Keratinocyte (primary cell): ENCODE results near the gene GFPT2. TPM values are rescaled to one million over a fixed set of nuclear protein-coding genes. Genes with fewer than 3 reads are reported as not detected.

Experiments used
- DNase-seq: peaks from one replicate; pipeline ENCODE4 v3.0.0-alpha.2; 2011; ENCODE audit warnings: low read depth, missing footprints, low spot score
- FAIRE-seq: peaks from 2 replicates; lab custom pipeline; 2011; peaks lifted over from hg19 to GRCh38; lab: Jason Lieb, UNC
- H2AFZ ChIP-seq: 2 replicates; pipeline ENCODE4 v1.6.0; 2012; ENCODE audit warnings: low read length, control low read depth, inconsistent platforms; ENCODE audit not compliant: control insufficient read depth
- H3K27ac ChIP-seq: 2 replicates; pipeline ENCODE4 v1.5.1; 2011; ENCODE audit warnings: low read length; ENCODE audit not compliant: control insufficient read depth, insufficient read depth
- H3K27me3 ChIP-seq: 3 replicates; pipeline ENCODE4 v1.6.0; 2011; ENCODE audit warnings: low read length; ENCODE audit not compliant: control insufficient read depth, insufficient read depth; ENCODE audit errors: extremely low read depth
- H3K36me3 ChIP-seq, 2 experiments: 2 replicates in 1 of 2; 3 replicates in 1 of 2; pipeline ENCODE4 v1.5.1; 2011; ENCODE audit warnings: low read length in 2 of 2, mild to moderate bottlenecking in 1 of 2; ENCODE audit not compliant: control insufficient read depth in 2 of 2, insufficient read depth in 2 of 2; ENCODE audit errors: extremely low read depth in 1 of 2
- H3K4me1 ChIP-seq: 3 replicates; pipeline ENCODE4 v1.5.1; 2011; ENCODE audit warnings: low read length; ENCODE audit not compliant: control insufficient read depth, insufficient read depth; ENCODE audit errors: extremely low read depth
- H3K4me2 ChIP-seq: 3 replicates; pipeline ENCODE4 v1.6.0; 2011; ENCODE audit warnings: low read depth, low read length; ENCODE audit not compliant: control insufficient read depth, insufficient read depth; ENCODE audit errors: extremely low read depth
- H3K4me3 ChIP-seq, 3 experiments: fragments of 200-600 bp in 1 of 3; sonication (generic) in 1 of 3; 2 replicates in 2 of 3; 3 replicates in 1 of 3; pipeline ENCODE4 v1.5.1; 2011 to 2016; ENCODE audit warnings: low read length in 3 of 3, mild to moderate bottlenecking in 3 of 3, control low read depth in 2 of 3, inconsistent platforms in 1 of 3, low read depth in 1 of 3, mixed read lengths in 1 of 3, mixed run types in 1 of 3, moderate library complexity in 1 of 3; ENCODE audit not compliant: control insufficient read depth in 2 of 3, insufficient read depth in 2 of 3; ENCODE audit errors: extremely low read depth in 1 of 3
- H3K79me2 ChIP-seq: 2 replicates; pipeline ENCODE4 v1.6.0; 2012; ENCODE audit warnings: low read length; ENCODE audit not compliant: control insufficient read depth, insufficient read depth
- H3K9ac ChIP-seq: 3 replicates; pipeline ENCODE4 v1.6.0; 2011; ENCODE audit warnings: low read length; ENCODE audit not compliant: control insufficient read depth, insufficient read depth; ENCODE audit errors: extremely low read depth
- H3K9me1 ChIP-seq: 3 replicates; pipeline ENCODE4 v1.6.0; 2011; ENCODE audit warnings: low read length; ENCODE audit not compliant: control insufficient read depth, insufficient read depth; ENCODE audit errors: extremely low read depth
- H3K9me3 ChIP-seq: 2 replicates; pipeline ENCODE4 v1.5.1; 2012; ENCODE audit warnings: low read depth, low read length; ENCODE audit not compliant: control insufficient read depth
- H4K20me1 ChIP-seq: 3 replicates; pipeline ENCODE4 v1.6.0; 2011; ENCODE audit warnings: low read length; ENCODE audit not compliant: control insufficient read depth, insufficient read depth; ENCODE audit errors: extremely low read depth
- EZH2 ChIP-seq: IDR thresholded peaks from one replicate; pipeline ENCODE4 v1.6.1; 2012; ENCODE audit warnings: inconsistent platforms, mild to moderate bottlenecking, low read length, moderate library complexity
- dilution Hi-C: fragments of 300-500 bp; cut with MboI; formaldehyde crosslinking; loops from one replicate; pipeline ENCODE4 v1.7.0; 2020; ENCODE audit warnings: low sequenced_read_pairs; ENCODE audit not compliant: extremely low pct_ligation_motif_present
- polyA plus RNA-seq, 5 experiments: library from polyadenylated mRNA; depleted of rRNA in 3 of 5; stranded (reverse) in 3 of 5; stranded (forward) in 1 of 5; unstranded in 1 of 5; fragments of >200 nt; gene quantifications; 1 replicate in 1 of 5; 2 replicates in 3 of 5; 3 replicates in 1 of 5; pipeline versions ENCODE4 v1.2.1 to v1.2.3, GENCODE V29; 2011 to 2012; ENCODE audit warnings: missing spikeins in 2 of 5, low read depth in 1 of 5, low replicate concordance in 1 of 5
- TF ChIP-seq, protein P1 (sequence below), 3 experiments: IDR thresholded peaks in 1 of 3; conservative IDR thresholded peaks in 1 of 3; optimal IDR thresholded peaks in 1 of 3; 2 replicates in 2 of 3; 3 replicates in 1 of 3; pipeline versions ENCODE3 to v1.5.1; 2011; ENCODE audit warnings: low read length in 3 of 3, mild to moderate bottlenecking in 3 of 3, moderate library complexity in 2 of 3, control low read depth in 1 of 3, inconsistent platforms in 1 of 3; ENCODE audit not compliant: insufficient read depth in 2 of 3; ENCODE audit errors: extremely low read depth in 1 of 3

GFPT2 gene
- polyA plus RNA-seq, 1 donor (not counting 4 experiments of a cell fraction or from before 2014, with no cell fraction given), result not detected

DNA sequence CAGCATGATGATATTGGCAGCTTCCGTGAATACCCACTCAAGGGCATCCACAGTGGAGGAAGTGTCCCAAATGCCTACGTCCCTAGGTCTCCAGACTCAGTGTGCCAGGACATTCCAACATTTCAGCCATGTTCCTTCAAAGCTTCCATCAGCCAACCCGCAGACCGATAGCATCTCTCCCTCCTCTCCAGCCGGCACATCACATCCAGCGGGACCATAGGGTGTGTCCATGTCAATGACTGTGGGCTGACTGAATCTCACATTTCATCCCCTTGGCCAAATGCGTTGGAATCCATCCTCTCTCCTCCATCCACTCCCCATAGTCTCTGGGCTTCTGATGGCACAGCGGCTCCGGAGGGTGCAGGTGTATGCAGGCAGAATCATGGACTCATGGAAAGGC, 22.2 kb upstream of the GFPT2 start:
- Histone ChIP-seq H3K79me2 (no peaks in the 10 kb centered on the region), H3K27ac (no peak overlapping the region), H4K20me1 (no peaks in the 10 kb centered on the region), H3K9ac (no peak overlapping the region), H3K9me3 (no peaks in the 10 kb centered on the region), H3K4me1 (no peaks in the 10 kb centered on the region), H3K4me2 (no peak overlapping the region), H3K9me1 (no peaks in the 10 kb centered on the region), H2AFZ (no peak overlapping the region), H3K36me3 (no peaks in the 10 kb centered on the region), H3K27me3 (peaks cover 11% of the 10 kb centered on the region), H3K4me3 (no peak overlapping the region)
- FAIRE-seq (no peak), DNase-seq (no peak)
- dilution Hi-C loops, result no loop called here
- TF ChIP-seq EZH2, result no peak
- TF ChIP-seq, protein P1, sequence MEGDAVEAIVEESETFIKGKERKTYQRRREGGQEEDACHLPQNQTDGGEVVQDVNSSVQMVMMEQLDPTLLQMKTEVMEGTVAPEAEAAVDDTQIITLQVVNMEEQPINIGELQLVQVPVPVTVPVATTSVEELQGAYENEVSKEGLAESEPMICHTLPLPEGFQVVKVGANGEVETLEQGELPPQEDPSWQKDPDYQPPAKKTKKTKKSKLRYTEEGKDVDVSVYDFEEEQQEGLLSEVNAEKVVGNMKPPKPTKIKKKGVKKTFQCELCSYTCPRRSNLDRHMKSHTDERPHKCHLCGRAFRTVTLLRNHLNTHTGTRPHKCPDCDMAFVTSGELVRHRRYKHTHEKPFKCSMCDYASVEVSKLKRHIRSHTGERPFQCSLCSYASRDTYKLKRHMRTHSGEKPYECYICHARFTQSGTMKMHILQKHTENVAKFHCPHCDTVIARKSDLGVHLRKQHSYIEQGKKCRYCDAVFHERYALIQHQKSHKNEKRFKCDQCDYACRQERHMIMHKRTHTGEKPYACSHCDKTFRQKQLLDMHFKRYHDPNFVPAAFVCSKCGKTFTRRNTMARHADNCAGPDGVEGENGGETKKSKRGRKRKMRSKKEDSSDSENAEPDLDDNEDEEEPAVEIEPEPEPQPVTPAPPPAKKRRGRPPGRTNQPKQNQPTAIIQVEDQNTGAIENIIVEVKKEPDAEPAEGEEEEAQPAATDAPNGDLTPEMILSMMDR (optimal IDR thresholded peaks at IDR 0.05 in 1 of 3, IDR thresholded peaks at IDR 0.05 in 1 of 3, conservative IDR thresholded peaks at IDR 0.05 in 1 of 3; ENCODE audit: extremely low read depth in 1 of 3, insufficient read depth in 2 of 3, low read length in 3 of 3), result no peak

DNA sequence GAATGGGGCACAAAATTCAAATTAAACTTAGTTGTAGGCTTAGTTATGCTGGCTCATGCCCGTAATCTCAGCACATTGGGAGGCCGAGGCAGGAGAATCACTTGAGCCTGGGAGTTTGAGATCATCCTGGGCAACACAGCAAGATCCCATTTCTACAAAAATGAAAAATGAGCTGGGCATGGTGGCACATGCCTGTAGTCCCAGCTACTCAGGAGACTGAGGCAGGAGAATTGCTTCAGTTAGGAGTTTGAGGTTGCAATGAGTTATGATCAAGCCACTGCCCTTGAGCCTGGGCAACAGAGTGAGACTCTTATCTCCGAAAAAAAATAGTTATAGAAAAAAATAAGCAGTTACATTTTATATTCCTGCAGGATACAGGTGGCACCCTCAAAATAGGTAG, 20.7 kb upstream of the GFPT2 start:
- Histone ChIP-seq H3K4me1 (no peaks in the 10 kb centered on the region), H3K9me3 (no peaks in the 10 kb centered on the region), H4K20me1 (no peaks in the 10 kb centered on the region), H3K27ac (no peak overlapping the region), H3K36me3 (no peaks in the 10 kb centered on the region), H3K79me2 (no peaks in the 10 kb centered on the region), H3K9me1 (no peaks in the 10 kb centered on the region), H3K4me2 (no peak overlapping the region), H3K27me3 (peaks cover 11% of the 10 kb centered on the region), H3K4me3 (no peak overlapping the region), H3K9ac (no peak overlapping the region), H2AFZ (no peak overlapping the region)
- DNase-seq, result no peak
- no peak for FAIRE-seq
- TF ChIP-seq EZH2, result no peak
- TF ChIP-seq, protein P1 (optimal IDR thresholded peaks at IDR 0.05 in 1 of 3, IDR thresholded peaks at IDR 0.05 in 1 of 3, conservative IDR thresholded peaks at IDR 0.05 in 1 of 3; ENCODE audit: extremely low read depth in 1 of 3, insufficient read depth in 2 of 3, low read length in 3 of 3), result no peak
- dilution Hi-C loops, result no loop called here
